Panc1 (cell line): ENCODE results near the gene CEP192. TPM values are rescaled to one million over a fixed set of nuclear protein-coding genes. Genes with fewer than 3 reads are reported as not detected.

Experiments
- ATAC-seq: fragments of 200-7000 bp; cut with Tn5 transposase; 2 replicates; pipeline ENCODE4 v1.9.1; 2020; ENCODE audit warnings: mild to moderate bottlenecking, moderate library complexity
- BruUV-seq: library from RNA; stranded (reverse); fragments of 400-500 nt; replicated peaks from 2 replicates; lab custom pipeline; 2021; lab: Mats Ljungman, UMichigan
- CTCF ChIA-PET: fragments of 300-600 bp; sonication (Branson Sonifier 250); formaldehyde crosslinking; loops from one replicate; lab custom pipeline; 2022; ENCODE audit warnings: antibody characterized with exemption; lab: Charles Lee
- POLR2A ChIA-PET: fragments of 300-600 bp; sonication (Branson Sonifier 250); formaldehyde crosslinking; loops from one replicate; lab custom pipeline; 2022; ENCODE audit warnings: antibody characterized with exemption; lab: Charles Lee
- DNase-seq: peaks from one replicate; pipeline ENCODE4 v3.0.0-alpha.2; 2010; ENCODE audit warnings: low read depth, low spot score
- H3K27ac ChIP-seq: 2 replicates; pipeline ENCODE4 v1.5.1; 2011; ENCODE audit warnings: mild to moderate bottlenecking, low read length, inconsistent platforms
- H3K27me3 ChIP-seq: fragments of 200-500 bp; sonication (Bioruptor generic); 2 replicates; pipeline ENCODE4 v1.6.0; 2014; ENCODE audit warnings: low read length, inconsistent platforms; ENCODE audit not compliant: control insufficient read depth, insufficient read depth
- H3K36me3 ChIP-seq: fragments of 200-500 bp; sonication (Bioruptor generic); 2 replicates; pipeline ENCODE4 v1.5.1; 2014; ENCODE audit warnings: inconsistent platforms, mild to moderate bottlenecking, low read length, moderate library complexity; ENCODE audit not compliant: control insufficient read depth, insufficient read depth
- H3K4me1 ChIP-seq: 2 replicates; pipeline ENCODE4 v1.5.1; 2011; ENCODE audit warnings: inconsistent platforms, mild to moderate bottlenecking, low read length, moderate library complexity; ENCODE audit not compliant: control insufficient read depth, insufficient read depth
- H3K4me3 ChIP-seq, 2 experiments: 2 replicates each; pipeline ENCODE4 v1.5.1; 2011 to 2012; ENCODE audit warnings: low read depth in 2 of 2, low read length in 2 of 2, mild to moderate bottlenecking in 2 of 2, inconsistent platforms in 1 of 2, moderate library complexity in 1 of 2
- H3K9me3 ChIP-seq: fragments of 200-500 bp; sonication (Bioruptor generic); 2 replicates; pipeline ENCODE4 v1.5.1; 2014; ENCODE audit warnings: low read depth, mild to moderate bottlenecking, inconsistent platforms, low read length, moderate library complexity; ENCODE audit not compliant: control insufficient read depth, insufficient read depth
- POLR2AphosphoS5 ChIP-seq: IDR thresholded peaks from 2 replicates; pipeline ENCODE4 v1.6.1; 2012; ENCODE audit warnings: mild to moderate bottlenecking, low read depth, low read length, moderate library complexity
- SIN3A ChIP-seq: IDR thresholded peaks from 2 replicates; pipeline ENCODE4 v1.6.1; 2012; ENCODE audit warnings: low read depth, mild to moderate bottlenecking, low read length, moderate library complexity, borderline replicate concordance; ENCODE audit not compliant: insufficient read depth
- TCF7L2 ChIP-seq: IDR thresholded peaks from 2 replicates; pipeline ENCODE4 v1.6.1; 2011; ENCODE audit warnings: mild to moderate bottlenecking, low read depth, low read length, inconsistent platforms
- in situ Hi-C: cut with HindIII; loops from 2 replicates; pipeline ENCODE4 v1.10.0; 2016; ENCODE audit warnings: low sequenced_read_pairs, low pct_unique_long_range_greater_than_20kb
- intact Hi-C: fragments of 100-400 bp; cut with micrococcal nuclease; formaldehyde crosslinking; loops from one replicate; pipeline ENCODE4 v1.10.0; 2022; ENCODE audit not compliant: unreplicated experiment
- total RNA-seq: library from RNA; stranded (reverse); gene quantifications from one replicate; pipeline ENCODE4 v1.2.1, GENCODE V29; 2021; ENCODE audit not compliant: unreplicated experiment
- TF ChIP-seq, protein P1 (sequence below), 2 experiments: IDR thresholded peaks; 2 replicates each; pipeline ENCODE4 v1.6.1; 2011 to 2012; ENCODE audit warnings: low read depth in 2 of 2, control low read depth in 1 of 2, low read length in 1 of 2, mild to moderate bottlenecking in 1 of 2, moderate library complexity in 1 of 2; ENCODE audit not compliant: insufficient read depth in 1 of 2
- TF ChIP-seq, protein P2 (sequence below): fragments of 450-650 bp; IDR thresholded peaks from 2 replicates; pipeline ENCODE4 v1.5.1; 2017; ENCODE audit warnings: mild to moderate bottlenecking

The CEP192 gene
- total RNA-seq, 1 experiment from 2014 or later, result 27.2 TPM

GRCh38 chr18:12963069-12963468 lies 28.1 kb upstream of the CEP192 start:
- H3K36me3 ChIP-seq, result peaks cover 13% of the 10 kb centered on the region
- ChIA-PET POLR2A (no interaction called here), CTCF (no interaction called here)
- no peaks in the 10 kb centered on the region for H3K4me1 ChIP-seq
- DNase-seq (no peak), ATAC-seq (no peak)
- BruUV-seq, result no TSS peak
- TF ChIP-seq SIN3A, result no peak
- TF ChIP-seq TCF7L2, result no peak
- no peak for TF ChIP-seq POLR2AphosphoS5
- TF ChIP-seq, protein P1, sequence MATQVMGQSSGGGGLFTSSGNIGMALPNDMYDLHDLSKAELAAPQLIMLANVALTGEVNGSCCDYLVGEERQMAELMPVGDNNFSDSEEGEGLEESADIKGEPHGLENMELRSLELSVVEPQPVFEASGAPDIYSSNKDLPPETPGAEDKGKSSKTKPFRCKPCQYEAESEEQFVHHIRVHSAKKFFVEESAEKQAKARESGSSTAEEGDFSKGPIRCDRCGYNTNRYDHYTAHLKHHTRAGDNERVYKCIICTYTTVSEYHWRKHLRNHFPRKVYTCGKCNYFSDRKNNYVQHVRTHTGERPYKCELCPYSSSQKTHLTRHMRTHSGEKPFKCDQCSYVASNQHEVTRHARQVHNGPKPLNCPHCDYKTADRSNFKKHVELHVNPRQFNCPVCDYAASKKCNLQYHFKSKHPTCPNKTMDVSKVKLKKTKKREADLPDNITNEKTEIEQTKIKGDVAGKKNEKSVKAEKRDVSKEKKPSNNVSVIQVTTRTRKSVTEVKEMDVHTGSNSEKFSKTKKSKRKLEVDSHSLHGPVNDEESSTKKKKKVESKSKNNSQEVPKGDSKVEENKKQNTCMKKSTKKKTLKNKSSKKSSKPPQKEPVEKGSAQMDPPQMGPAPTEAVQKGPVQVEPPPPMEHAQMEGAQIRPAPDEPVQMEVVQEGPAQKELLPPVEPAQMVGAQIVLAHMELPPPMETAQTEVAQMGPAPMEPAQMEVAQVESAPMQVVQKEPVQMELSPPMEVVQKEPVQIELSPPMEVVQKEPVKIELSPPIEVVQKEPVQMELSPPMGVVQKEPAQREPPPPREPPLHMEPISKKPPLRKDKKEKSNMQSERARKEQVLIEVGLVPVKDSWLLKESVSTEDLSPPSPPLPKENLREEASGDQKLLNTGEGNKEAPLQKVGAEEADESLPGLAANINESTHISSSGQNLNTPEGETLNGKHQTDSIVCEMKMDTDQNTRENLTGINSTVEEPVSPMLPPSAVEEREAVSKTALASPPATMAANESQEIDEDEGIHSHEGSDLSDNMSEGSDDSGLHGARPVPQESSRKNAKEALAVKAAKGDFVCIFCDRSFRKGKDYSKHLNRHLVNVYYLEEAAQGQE (IDR thresholded peaks at IDR 0.05; ENCODE audit: insufficient read depth in 1 of 2, low read depth in 2 of 2, low read length in 1 of 2), result no peak
- TF ChIP-seq, protein P2, sequence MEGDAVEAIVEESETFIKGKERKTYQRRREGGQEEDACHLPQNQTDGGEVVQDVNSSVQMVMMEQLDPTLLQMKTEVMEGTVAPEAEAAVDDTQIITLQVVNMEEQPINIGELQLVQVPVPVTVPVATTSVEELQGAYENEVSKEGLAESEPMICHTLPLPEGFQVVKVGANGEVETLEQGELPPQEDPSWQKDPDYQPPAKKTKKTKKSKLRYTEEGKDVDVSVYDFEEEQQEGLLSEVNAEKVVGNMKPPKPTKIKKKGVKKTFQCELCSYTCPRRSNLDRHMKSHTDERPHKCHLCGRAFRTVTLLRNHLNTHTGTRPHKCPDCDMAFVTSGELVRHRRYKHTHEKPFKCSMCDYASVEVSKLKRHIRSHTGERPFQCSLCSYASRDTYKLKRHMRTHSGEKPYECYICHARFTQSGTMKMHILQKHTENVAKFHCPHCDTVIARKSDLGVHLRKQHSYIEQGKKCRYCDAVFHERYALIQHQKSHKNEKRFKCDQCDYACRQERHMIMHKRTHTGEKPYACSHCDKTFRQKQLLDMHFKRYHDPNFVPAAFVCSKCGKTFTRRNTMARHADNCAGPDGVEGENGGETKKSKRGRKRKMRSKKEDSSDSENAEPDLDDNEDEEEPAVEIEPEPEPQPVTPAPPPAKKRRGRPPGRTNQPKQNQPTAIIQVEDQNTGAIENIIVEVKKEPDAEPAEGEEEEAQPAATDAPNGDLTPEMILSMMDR, result no peak
- no peak overlapping the region for H3K27ac ChIP-seq
- intact Hi-C loops, result no loop called here
- no peaks in the 10 kb centered on the region for H3K9me3 ChIP-seq
- in situ Hi-C loops, result no loop called here
- no peak overlapping the region for H3K4me3 ChIP-seq
- H3K27me3 ChIP-seq, result no peaks in the 10 kb centered on the region

- no peaks in the 10 kb centered on the region for H3K27me3 ChIP-seq
Observed at GRCh38 chr18:12968115-12968514, 23.0 kb upstream of the CEP192 start.

More at GRCh38 chr18:12968115-12968514, 23.0 kb upstream of the CEP192 start:
- ATAC-seq (no peak), DNase-seq (no peak)
- Histone ChIP-seq H3K36me3 (peaks cover 16% of the 10 kb centered on the region), H3K4me1 (no peaks in the 10 kb centered on the region), H3K9me3 (no peaks in the 10 kb centered on the region), H3K27ac (no peak overlapping the region), H3K4me3 (no peak overlapping the region)
- ChIA-PET CTCF (no interaction called here), POLR2A (no interaction called here)
- intact Hi-C loops (no loop called here), in situ Hi-C loops (no loop called here)
- no TSS peak for BruUV-seq
- no peak for TF ChIP-seq SIN3A
- TF ChIP-seq, protein P2, result no peak
- TF ChIP-seq, protein P1 (IDR thresholded peaks at IDR 0.05; ENCODE audit: insufficient read depth in 1 of 2, low read depth in 2 of 2, low read length in 1 of 2), result no peak
- no peak for TF ChIP-seq TCF7L2
- TF ChIP-seq POLR2AphosphoS5, result no peak
